DOHH2 (cell line): Measurements from ENCODE around the gene MTF1.

Source experiments
- H3F3A ChIP-seq: fragments of 200-600 bp; sonication (generic), shearing (Covaris generic); 2 replicates; pipeline ENCODE4 v1.6.0; 2016; ENCODE audit warnings: antibody characterized with exemption, mild to moderate bottlenecking; ENCODE audit not compliant: control insufficient read depth, insufficient read depth
- H3K27ac ChIP-seq: fragments of 200-600 bp; sonication (generic); 2 replicates; pipeline ENCODE4 v1.5.1; 2014; ENCODE audit warnings: low read depth, mild to moderate bottlenecking, low read length, moderate library complexity
- H3K27me3 ChIP-seq: fragments of 200-600 bp; sonication (generic); 2 replicates; pipeline ENCODE4 v1.6.1; 2014; ENCODE audit warnings: mild to moderate bottlenecking, low read length, mixed read lengths; ENCODE audit not compliant: control insufficient read depth
- H3K36me3 ChIP-seq: fragments of 200-600 bp; sonication (generic); 2 replicates; pipeline ENCODE4 v1.6.1; 2014; ENCODE audit warnings: mild to moderate bottlenecking, low read length, moderate library complexity, mixed read lengths; ENCODE audit not compliant: control insufficient read depth
- H3K4me1 ChIP-seq: fragments of 200-600 bp; sonication (generic); 2 replicates; pipeline ENCODE4 v1.6.1; 2014; ENCODE audit warnings: mild to moderate bottlenecking, low read length, mixed read lengths; ENCODE audit not compliant: control insufficient read depth
- H3K4me2 ChIP-seq: fragments of 200-600 bp; sonication (generic); 2 replicates; pipeline ENCODE4 v1.6.0; 2014; ENCODE audit warnings: mild to moderate bottlenecking, low read length, moderate library complexity
- H3K4me3 ChIP-seq: fragments of 200-600 bp; sonication (generic); 2 replicates; pipeline ENCODE4 v1.5.1; 2014; ENCODE audit warnings: mild to moderate bottlenecking, low read length, mixed read lengths
- H3K79me2 ChIP-seq: fragments of 200-600 bp; sonication (generic); 2 replicates; pipeline ENCODE4 v1.6.1; 2014; ENCODE audit warnings: mild to moderate bottlenecking, low read length, mixed read lengths; ENCODE audit not compliant: control insufficient read depth
- H3K9me2 ChIP-seq: fragments of 200-600 bp; sonication (generic); replicated peaks from 2 replicates; pipeline ENCODE4 v1.6.1; 2014; ENCODE audit warnings: mild to moderate bottlenecking, low read length, mixed read lengths; ENCODE audit not compliant: control insufficient read depth
- H3K9me3 ChIP-seq: fragments of 200-600 bp; sonication (generic); 2 replicates; pipeline ENCODE4 v1.6.1; 2014; ENCODE audit warnings: antibody characterized with exemption, low read length, mixed read lengths; ENCODE audit not compliant: control insufficient read depth, insufficient read depth
- H4K20me1 ChIP-seq: fragments of 200-600 bp; sonication (generic); 2 replicates; pipeline ENCODE4 v1.6.0; 2014; ENCODE audit warnings: low read depth, mild to moderate bottlenecking, antibody characterized with exemption, low read length, moderate library complexity; ENCODE audit not compliant: control insufficient read depth, insufficient read depth
- CTCF ChIP-seq: fragments of 200-600 bp; sonication (generic); IDR thresholded peaks from one replicate; pipeline ENCODE4 v1.5.1; 2014; ENCODE audit warnings: antibody characterized with exemption, mild to moderate bottlenecking, low read depth, low read length; ENCODE audit not compliant: poor library complexity, severe bottlenecking
- EZH2phosphoT487 ChIP-seq: fragments of 200-600 bp; sonication (generic); IDR thresholded peaks from 2 replicates; pipeline ENCODE4 v1.6.1; 2017; ENCODE audit warnings: borderline replicate concordance, mild to moderate bottlenecking, antibody characterized with exemption, low read length, moderate library complexity, mixed read lengths

Gene MTF1

GRCh38 chr1:37883671-37884070 is 24.3 kb upstream of the MTF1 start:
- no peak overlapping the region for H3K27ac ChIP-seq
- no peaks in the 10 kb centered on the region for H3K9me2 ChIP-seq
- no peak for TF ChIP-seq EZH2phosphoT487
- no peak for TF ChIP-seq CTCF
- peaks cover 79% of the 10 kb centered on the region for H3K36me3 ChIP-seq
- H3K9me3 ChIP-seq = no peaks in the 10 kb centered on the region
- no peaks in the 10 kb centered on the region for H3K27me3 ChIP-seq
- no peak overlapping the region for H3K4me2 ChIP-seq
- H3F3A ChIP-seq = no peaks in the 10 kb centered on the region
- H3K4me1 ChIP-seq = no peaks in the 10 kb centered on the region
- H3K4me3 ChIP-seq = no peak overlapping the region
- H3K79me2 ChIP-seq = no peaks in the 10 kb centered on the region
- no peaks in the 10 kb centered on the region for H4K20me1 ChIP-seq

GRCh38 chr1:37879865-37880264 is 20.5 kb upstream of the MTF1 start:
- H3K36me3 ChIP-seq = peaks cover 70% of the 10 kb centered on the region
- TF ChIP-seq CTCF = no peak
- no peak for TF ChIP-seq EZH2phosphoT487
- no peak overlapping the region for H3K4me3 ChIP-seq
- H3K9me2 ChIP-seq = no peaks in the 10 kb centered on the region
- no peak overlapping the region for H3K27ac ChIP-seq
- no peaks in the 10 kb centered on the region for H3F3A ChIP-seq
- no peaks in the 10 kb centered on the region for H3K4me1 ChIP-seq
- H4K20me1 ChIP-seq = no peaks in the 10 kb centered on the region
- H3K9me3 ChIP-seq = no peaks in the 10 kb centered on the region
- no peaks in the 10 kb centered on the region for H3K27me3 ChIP-seq
- no peaks in the 10 kb centered on the region for H3K79me2 ChIP-seq
- H3K4me2 ChIP-seq = no peak overlapping the region

- Histone ChIP-seq H3F3A (no peaks in the 10 kb centered on the region), H3K27ac (no peak overlapping the region), H3K4me1 (no peaks in the 10 kb centered on the region), H4K20me1 (no peaks in the 10 kb centered on the region), H3K79me2 (no peaks in the 10 kb centered on the region), H3K4me2 (no peak overlapping the region), H3K4me3 (no peak overlapping the region), H3K36me3 (peaks cover 75% of the 10 kb centered on the region), H3K9me3 (no peaks in the 10 kb centered on the region), H3K9me2 (no peaks in the 10 kb centered on the region), H3K27me3 (no peaks in the 10 kb centered on the region)
- TF ChIP-seq CTCF = no peak
- no peak for TF ChIP-seq EZH2phosphoT487
Observed at GRCh38 chr1:37878071-37878470, 18.7 kb upstream of the MTF1 start.

GRCh38 chr1:37875833-37876232 is 16.4 kb upstream of the MTF1 start:
- Histone ChIP-seq H3K4me1 (no peaks in the 10 kb centered on the region), H3K36me3 (peaks cover 65% of the 10 kb centered on the region), H3K27me3 (no peaks in the 10 kb centered on the region), H3K27ac (no peak overlapping the region), H3K4me3 (no peak overlapping the region), H3F3A (no peaks in the 10 kb centered on the region), H4K20me1 (no peaks in the 10 kb centered on the region), H3K4me2 (no peak overlapping the region), H3K79me2 (no peaks in the 10 kb centered on the region), H3K9me2 (no peaks in the 10 kb centered on the region), H3K9me3 (no peaks in the 10 kb centered on the region)
- TF ChIP-seq EZH2phosphoT487 = no peak
- no peak for TF ChIP-seq CTCF
